ENCODE data around the gene KCTD15.

DNA sequence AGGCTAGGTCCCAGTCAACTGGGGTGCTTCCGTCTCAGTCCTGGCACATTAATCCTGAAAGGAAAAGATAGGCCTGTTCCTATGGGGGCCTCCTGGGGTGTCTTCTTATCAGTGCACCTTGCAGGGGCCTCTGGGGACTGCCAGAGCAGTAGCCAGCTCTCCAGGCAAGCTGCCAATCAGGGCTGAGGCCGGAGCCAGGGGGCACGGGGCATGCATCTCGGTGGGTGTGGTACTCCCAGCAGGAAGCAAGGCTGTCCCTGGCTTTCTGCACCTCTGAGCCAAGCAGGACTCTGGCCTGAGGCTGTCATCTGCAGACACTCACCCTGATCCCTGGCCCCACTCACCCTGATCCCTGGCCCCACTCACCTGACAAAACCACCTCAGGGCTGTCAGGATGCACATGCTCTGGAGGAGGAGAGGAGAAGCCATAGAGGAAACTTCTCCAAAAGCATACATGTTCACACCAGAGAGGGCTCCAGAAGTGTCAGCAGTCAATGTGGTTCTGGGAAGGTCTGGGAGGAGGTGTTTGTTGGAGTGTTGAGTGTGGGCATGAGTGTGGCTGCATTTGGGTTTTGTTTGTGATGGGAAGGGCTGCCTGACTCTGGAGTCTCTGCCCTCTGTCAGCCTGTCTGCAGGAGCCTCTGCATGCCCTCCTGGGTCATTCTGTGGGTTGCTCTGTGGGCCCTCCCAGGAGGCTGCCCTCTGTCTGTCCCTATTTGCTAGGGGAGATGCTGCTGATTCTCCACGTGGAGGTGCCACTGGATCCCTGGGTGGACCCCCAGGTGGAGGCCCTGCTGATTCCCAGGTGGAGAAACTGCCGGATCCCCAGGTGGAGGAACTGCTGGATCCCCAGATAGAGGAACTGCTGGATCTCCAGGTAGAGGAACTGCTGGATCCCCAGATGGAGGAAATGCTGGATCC is 22.7 kb upstream of the KCTD15 start:
- TF ChIP-seq POLR2A (IDR thresholded peaks at IDR 0.05; ENCODE audit: low read depth, low read length) (no peak), POLR2AphosphoS5 (IDR thresholded peaks at IDR 0.05; ENCODE audit: low read depth, low read length) (no peak), TAF1 (IDR thresholded peaks at IDR 0.05; ENCODE audit: borderline replicate concordance, low read depth, low read length) (no peak)

Data from GM12892 (cell line).